Right renal cortex interstitium (tissue), 3 donors: ENCODE data around the gene RAB28. TPM values are rescaled to one million over a fixed set of nuclear protein-coding genes. Genes with fewer than 3 reads are reported as not detected.

ENCODE experiments used
- DNase-seq, 3 donors: peaks; one replicate each; pipeline ENCODE4 v3.0.0-alpha.2; 2013; ENCODE audit warnings: low read depth in 3 of 3, low spot score in 2 of 3
- polyA plus RNA-seq, 3 donors: library from polyadenylated mRNA; unstranded; fragments of 120-200 nt; gene quantifications; one replicate each; pipeline ENCODE4 v1.2.1, GENCODE V29; 2013; ENCODE audit not compliant: insufficient read length in 3 of 3

Gene RAB28
- polyA plus RNA-seq, 3 donors = 31.9 to 34.6 (median 32.2) TPM

DNA sequence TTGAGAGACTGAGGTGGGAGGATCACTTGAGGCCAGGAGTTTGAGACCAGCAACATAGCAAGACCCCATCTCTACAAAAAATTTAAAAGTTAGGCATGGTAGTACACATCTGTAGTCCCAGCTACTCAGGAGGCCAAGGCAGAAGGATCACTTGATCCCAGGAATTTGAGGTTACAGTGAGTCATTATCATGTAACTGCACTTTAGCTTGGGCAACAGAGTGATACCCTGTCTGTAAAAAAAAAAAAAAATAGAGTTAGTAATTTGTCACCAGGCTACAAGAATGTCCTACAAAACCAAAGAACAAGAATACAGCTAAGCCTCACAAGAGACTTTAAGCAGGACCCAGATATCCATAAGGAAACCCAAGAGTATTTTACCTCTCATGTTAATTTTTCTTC, 27.0 kb upstream of the RAB28 start:
- DNase-seq = no peak

DNA sequence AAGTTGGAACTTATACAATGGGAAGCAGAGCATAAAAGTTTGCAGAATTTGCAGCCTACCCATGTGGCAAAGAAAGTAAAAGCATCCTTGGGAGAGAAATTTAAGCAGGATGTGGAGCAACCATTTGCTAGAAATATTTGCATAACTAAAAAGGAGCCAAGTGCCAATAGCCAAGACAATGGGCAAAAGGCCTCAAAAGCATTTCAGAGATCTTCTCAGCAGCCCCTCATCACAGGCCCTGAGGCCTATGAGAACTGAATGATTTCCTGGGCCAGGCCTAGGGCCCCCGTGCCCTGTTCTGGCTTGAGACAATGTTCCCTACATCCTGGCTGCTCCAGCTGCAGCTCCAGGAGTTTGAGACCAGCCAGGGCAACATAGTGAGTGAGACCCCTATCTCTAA, 25.3 kb upstream of the RAB28 start:
- DNase-seq = no peak

DNA sequence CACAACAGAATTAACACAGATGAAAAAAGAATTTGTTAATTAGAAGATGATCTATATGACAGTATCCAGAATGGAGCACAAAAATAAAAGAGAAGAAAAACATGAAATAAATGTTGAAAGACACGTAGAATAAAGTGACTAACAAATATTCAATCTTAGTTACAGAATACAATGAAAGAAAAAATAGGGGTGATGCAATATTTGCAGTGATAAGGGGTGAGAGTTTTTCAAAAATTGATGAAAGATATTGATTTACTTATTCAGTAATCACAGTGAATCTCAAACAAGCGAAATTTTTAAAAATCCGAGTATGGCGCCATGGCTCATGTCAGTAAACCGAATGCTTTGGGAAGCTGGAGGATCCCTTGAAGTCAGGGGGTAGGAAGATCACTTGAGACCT, 20.2 kb upstream of the RAB28 start:
- no peak for DNase-seq

DNA sequence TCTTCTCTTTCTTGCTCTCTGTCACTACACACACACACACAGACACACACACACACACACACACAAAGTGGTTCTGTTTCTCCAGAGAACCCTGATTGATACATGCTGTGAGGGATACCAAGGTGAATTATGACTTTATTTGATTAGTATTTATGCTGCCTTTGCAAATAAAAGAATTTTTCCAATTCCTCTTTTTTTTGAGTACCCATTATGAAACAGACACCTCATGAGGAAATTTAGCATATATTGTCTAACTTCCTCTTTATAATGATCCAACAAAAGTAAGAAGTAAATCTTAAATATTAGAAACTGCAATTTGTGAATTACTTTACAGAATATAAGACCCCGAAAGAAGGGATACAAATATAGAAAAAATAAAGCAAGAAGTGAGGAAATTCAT, 14.3 kb upstream of the RAB28 start:
- no peak for DNase-seq

DNA sequence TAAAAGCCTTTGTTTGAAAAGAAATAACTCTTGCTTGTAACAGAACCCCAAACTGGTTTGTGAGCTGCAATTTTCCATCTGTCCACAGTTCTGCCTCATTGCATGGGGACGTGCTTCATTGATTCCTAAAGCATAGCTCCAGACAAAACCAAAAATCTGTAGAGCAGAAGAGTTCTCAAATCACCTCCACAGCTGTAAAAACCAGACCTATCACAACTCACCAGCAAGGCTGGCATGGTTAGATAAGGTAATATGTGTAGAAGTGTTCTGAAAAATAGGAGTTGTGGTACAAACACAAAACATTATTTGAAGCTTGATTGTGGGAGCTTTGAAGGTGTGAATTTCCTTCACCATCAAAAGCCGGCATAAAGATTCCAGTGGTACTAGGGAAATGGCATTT, 12.5 kb upstream of the RAB28 start:
- no peak for DNase-seq

DNA sequence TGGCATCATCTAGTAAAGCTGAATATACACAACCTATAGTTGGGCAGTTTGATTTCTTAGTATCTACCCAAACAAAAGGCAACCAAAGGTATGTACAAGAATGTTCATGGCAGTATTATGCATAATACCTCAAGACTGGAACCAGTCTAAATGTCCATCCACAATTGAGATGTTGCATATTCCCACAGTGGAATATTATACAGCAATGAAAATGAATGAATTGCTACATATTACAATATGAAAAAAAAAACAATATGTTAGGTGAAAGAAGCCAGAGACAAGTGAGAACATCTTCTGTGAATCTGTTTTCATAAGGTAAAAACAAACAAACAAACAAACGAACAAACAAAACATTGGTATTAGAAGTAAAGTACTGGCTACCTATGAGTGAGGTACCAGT, 11.6 kb upstream of the RAB28 start:
- DNase-seq = no peak

DNA sequence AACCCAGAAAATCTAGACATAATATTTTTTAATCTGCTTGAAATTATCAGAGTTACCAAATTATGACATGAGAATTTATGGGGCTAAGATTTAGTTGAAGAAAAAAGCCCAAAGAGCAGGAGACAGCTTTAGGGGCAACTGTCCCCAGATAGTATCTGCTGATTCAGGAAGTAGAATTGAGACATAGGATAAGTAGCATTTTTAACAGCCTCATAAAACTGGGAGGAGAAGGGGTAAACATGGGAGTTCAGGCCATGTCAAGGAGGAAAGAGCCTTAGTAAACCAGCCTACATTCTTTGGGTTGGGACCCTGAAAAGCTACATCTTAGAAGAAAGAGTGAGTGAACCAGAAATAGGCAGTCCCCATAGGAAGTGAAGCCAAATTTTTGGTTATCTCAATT, 9.7 kb upstream of the RAB28 start:
- DNase-seq = no peak

DNA sequence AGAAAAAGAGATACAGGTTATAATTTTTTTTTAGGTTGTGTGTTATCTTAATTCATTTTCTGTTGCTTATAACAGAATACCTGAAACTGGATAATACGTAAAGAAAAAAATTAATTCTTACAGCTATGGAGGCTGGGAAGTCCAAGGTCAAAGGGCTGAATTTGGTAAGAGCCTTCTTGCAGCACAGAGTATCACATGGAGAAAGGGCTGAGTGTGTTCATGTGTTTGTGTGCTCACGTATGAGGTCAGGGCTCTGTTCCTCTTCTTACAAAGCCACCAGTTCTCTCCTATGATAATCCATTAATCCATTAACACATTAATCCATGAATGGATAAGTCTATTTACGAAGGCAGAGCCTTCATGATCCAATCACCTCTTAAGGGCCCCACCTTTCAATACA, 8.6 kb upstream of the RAB28 start:
- DNase-seq = no peak

DNA sequence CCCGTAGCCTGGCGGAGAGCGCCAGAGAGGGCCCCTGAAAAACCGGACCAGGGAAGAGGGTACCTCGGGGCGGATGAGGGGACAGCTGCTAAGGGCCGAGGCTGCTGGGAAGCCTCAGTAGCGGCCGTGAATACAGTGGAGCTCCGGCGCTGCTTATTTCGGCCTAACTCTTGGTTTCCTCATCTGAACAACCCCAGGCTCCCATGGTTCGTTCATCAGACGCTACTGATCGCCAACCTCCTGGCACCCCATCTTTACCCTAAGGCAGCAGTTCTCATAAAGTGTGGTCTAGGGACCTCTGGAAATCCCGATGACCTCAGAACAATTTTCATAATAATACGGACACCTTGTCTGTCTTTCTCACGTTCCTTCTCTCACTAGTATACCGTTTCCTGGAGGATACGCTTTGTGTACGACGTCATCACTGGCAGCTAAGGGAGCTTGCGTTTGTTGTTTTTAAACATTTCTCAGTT, 645 bp upstream of the RAB28 start:
- DNase-seq = peak in 1 of 3 donors; percentile 29

DNA sequence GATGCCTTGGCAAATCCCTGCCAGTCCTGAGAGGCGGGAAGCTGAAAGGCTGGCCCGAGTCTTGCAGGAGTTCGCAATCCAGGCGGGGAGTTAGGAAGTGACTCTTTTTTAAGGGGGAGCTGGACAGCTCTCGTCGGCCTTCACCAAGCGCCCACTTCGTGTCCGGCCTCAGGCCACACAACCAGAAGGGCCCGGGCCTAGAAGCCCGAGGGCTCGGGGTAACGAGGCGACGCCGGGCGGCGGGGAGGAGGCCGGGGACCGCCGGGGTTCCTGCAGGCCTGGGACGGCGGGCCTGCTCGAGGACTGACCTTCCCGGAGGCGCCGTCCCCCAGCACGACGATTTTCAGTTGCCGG, 395 bp downstream of the RAB28 start:
- peak; percentile 45 to 53 (median 50) for DNase-seq

DNA sequence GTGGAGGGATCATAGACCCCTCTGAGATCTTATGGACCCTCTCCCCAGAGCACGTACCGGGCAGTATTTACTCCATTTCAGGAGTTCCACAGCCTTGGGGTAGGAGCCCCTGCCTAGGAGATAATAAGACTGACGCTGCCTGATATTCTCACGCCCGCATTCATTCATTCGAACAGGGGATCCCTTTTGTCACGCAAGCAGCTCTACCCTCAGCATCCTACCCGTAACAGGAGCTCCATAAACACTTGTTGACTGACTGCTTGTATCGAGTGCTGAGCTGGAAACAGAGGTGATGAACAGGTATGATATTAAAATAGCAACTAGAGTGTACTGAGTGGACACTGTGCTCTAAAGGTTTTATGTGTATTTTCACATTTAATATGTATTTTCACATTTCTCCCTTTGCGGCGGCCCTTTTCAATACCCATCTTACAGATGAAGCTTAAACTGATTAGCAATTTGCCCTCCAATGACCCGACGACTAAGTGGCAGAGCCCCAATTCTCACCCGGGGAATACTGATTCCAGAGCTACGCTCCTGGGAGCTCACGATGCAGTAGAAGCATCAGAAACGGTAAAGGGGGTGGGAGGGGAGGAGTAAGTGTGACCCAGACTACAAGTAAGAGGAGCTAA, 888 bp downstream of the RAB28 start:
- no peak for DNase-seq

DNA sequence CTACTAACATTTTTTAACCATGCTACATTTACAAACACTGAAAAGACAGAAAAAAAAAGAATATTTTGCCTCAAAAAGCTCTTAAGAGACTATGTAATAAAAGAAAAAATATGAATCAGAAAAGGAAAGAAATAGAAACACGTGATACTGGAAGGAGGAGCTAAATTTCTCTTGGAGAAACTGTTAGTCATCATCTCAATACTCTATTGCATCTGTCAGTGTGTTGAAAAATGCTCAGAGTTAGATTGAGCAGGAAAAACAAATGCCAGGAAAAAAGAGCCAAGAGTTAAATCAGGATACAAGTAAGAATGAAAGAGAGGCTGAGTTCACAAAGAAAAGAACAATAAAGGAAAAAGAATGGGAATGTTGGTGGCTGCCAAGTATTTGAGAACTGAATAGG, 2.6 kb downstream of the RAB28 start:
- DNase-seq = no peak

DNA sequence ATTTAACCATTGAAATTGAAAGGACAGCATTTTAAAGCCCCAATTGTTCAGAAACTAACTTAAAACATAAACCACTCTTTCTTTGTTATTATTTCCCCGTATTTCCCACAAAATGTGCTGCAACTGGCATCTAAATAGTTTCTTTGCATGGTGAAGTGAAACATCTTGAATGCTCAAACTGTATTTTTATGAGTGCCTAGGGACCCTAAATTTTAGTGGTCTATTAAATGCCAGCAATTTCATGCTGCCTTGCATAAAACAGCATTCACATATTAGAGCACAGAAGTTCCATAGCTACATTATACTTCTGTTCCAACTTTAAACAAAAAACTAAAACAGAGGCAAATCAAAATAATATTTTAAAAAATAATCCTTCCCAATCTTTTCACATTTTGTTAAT, 5.4 kb downstream of the RAB28 start:
- no peak for DNase-seq

DNA sequence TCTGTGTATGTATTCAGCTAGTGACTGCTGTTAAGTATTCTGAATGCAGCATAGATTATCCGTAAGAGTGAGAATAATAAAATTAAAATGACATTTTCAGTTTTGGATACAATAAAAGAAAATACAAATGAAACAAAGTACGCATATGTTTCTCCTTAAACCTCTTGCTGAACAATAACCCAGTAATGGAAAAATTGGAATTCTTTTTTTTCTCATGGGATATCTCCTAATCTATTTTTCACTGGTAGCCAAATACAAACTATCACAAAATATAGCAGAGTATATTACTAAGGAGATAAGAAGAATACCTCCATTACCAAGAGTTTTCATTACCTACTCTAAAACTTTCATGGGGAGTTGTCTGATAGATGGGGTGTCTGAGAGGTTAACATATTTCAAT, 6.0 kb downstream of the RAB28 start:
- no peak for DNase-seq

DNA sequence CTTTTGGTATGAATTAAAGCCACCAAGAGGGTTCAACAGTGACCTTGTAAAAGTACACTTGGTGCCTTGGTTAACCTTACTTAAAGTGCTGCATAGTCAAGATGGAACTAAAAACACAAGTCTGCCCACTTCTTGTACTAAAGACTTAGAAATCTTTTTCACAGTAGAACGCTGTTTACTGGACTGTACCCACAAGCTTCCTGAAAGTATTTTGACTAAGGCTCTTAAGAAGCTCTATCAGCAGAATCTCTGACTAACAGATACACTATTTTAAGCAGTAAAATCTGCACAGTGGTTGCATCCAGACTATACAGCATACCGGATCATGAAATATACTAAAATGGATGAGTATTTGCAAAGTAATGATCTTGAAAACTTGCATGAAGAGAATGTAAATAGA, 7.2 kb downstream of the RAB28 start:
- no peak for DNase-seq

DNA sequence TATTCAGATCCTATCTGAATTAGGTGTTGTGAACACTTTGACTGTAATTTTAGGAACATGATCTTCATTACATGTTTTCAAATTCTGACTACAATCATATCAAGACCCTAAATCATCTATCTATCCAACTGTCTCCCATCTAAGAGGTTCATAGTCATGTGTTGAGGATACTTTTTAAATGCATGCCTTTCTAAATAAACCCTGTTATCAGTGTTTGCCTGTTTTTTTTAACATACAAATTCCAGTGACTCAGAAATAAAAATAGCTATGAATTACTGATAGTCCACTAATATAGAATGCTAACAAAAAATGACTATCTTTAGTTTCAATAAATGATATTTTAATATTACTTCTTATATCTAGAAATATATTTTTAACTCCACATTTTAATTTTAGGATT, 8.0 kb downstream of the RAB28 start:
- DNase-seq = no peak

DNA sequence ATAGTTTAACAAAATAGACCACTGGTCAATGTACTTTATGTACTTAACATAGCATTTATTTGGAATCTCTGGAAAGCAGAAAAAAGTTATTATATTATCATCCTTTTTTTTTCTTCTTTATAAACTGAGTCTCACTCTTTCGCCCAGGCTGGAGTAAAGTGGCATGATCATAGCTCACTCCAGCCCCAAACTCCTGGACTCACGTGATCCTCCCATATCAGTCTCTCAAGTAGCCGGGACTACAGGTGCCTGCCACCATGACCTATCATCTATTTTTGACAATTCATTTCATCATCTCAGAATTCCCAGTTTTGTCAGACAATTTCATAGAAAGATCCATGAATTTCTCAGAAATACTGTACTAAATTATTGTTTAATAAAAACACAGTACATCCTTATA, 12.7 kb downstream of the RAB28 start:
- no peak for DNase-seq

DNA sequence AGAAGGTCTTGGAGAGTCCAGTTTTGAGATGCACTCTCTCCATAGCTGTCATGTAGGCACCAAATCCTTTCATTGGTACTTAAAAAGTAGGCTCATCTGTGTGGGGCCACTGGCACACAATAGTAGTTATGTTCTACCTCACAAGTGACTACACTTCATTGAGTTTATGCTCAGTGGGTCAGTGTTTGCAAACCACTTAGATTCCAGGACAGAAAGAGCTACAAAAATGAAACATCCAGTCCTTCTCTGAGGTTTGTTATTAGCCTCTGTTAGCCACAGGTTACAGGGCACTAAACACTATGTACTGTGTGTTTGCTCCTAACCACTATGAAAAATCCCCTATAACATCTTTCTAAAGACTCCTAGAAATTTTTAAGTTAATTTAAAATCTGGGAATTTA, 13.8 kb downstream of the RAB28 start:
- DNase-seq = no peak

DNA sequence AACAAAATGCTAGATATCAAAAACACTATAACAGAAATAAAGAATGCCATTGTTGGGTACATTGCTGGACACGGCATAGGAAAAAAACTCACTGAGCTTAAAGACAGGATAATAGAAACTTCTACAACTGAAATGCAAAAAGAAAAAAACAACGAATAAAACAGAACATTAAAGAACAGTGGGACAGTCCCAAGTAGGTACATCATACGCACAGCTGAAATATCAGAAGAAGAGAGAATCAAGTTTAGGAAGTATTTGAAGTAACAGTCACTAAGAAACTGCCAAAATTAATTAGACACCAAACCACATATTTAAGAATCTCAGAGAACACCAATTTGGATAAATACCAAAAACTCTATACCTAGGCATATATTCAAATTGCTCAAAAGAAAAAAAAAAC, 19.2 kb downstream of the RAB28 start:
- DNase-seq = no peak

DNA sequence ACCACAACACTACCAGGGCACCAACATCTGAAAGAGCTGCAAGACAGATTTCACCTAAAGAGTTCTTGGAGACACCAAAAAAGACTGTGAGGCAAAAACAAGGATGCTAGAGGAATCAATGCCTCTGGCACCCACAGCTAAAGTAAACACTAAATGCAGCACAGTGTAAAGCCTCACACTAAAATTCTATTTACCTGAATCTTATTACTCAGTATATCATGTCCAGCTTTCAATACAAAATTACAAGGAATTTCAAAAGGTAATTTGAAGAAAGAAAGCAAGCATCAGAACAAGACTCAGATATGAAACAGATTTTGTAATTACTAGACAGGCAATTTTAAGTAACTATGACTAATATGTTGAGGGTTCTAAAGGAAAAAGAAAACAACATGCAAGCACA, 19.6 kb downstream of the RAB28 start:
- no peak for DNase-seq

DNA sequence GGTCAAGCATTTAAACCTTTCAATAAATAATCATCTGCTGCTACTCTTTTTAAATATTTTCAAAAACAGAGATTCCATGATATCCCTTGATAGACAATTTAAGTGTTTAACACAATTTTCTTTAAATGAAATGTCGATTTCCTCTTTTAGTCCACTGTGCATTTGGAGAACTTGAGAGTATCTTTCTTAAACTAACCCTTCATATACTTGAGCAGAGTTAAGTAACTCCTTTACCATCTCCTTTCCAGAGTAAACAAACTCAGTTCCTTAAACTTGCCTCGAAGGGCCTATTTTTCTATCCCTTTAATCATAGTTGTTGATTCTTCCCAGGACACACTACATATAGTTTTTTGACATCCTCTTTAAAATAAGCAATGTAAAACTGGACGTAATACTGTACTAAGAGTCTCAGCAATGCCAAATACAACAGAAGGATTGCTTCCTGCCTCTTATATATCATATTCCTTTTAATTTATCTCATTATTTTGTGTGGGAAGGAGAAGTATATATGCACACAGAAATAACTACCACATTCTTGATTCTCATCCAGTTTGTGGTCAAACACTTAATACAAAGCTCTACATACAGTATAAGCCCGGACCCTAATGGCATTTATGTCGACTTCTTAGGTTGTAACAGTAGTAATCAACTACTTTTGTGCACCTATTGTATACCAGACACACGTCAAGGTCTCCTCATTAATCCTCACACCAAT, 22.8 kb downstream of the RAB28 start:
- DNase-seq = no peak

DNA sequence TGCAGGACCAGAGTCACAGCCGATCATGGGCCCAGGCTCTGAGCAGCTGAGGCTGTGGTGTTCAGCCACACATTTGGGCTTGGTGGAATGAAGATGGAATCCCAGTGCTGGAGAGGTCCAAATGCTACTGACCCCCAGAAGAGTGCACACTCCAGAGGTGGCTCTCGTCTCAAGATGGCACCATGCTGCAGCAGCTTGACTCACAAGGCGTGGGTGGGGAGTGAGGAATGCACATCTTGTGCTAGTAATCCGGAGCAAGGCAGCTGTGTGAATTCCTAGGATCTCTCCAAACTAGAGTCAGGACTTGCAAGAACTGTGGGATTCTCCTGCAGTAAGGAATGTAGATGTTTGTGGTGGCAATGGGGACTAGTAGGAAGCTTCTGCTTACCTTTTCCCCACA, 28.7 kb downstream of the RAB28 start:
- DNase-seq = no peak

DNA sequence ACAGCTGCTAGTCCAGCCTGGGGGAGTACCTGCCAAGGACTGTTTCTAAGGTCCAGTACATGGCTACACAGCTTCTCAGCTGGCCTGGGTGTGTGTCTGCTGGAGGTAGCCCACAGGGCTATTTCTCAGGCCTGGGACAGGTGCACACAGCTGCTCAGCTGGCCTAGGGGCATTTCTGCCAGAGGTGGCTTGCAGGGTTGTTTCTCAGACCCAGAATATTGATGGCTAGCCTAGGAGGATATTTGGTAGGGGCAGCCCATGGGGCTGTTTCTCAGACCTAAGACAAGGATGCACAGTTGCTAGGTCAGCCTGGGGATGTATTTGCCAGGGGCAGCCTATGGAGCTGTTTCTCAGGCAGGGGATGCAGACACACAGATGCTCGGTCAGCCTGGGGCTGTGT, 29.4 kb downstream of the RAB28 start:
- no peak for DNase-seq
